Measurements from ENCODE around the gene AP3B1.

Gene AP3B1

DNA sequence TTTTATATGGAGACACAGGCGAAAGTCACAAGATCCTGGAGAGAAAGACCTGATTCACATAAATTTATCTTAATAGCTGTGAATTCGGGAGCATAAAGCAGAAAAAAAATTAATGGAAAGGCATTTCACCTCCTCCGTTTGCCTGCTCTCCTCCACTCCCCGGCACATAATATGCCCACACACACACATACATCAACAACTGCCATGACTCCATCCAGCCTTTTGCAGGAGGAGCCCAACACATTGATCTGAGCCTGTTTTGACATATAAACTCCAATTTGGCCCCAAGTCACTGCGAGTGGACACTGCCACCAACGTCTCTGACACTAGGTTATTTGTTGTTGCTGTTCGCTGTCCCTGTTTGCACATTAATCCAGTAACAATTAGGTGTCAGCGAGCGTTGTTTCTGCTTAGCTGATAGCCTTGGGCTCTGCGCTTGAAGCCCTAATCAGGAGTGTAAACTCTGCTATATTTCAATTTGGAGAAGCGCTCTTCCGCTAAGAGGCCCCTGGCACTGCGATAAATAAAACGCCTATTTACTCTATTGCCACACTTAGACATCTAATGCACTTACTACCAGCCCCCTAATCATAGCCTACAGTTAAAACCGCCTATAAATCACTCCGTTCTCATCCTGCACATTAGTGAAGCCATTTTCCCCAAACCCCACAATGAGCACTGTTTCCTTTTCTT is 322.6 kb downstream of the AP3B1 start:
- DNase-seq (ENCODE audit: low read depth in 2 of 2): no peak

DNA sequence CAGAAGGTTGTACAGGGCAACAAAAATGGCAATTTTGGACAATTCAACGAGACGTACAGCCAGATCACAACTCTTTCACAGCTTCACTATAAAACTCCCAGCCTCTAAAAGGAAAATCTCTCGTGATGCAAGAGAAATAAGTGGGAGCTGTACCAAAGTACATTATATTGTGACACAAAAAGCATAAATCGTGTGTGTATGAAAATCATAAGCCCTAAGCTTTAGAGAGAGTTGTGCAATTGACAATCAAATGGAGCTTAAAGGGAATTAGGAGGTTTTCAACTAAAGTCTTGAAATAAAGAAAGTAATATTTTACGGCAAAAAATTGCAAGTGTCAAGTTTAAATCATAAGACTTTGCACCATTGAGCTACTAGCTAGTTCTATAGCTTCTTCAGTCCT is 323.6 kb downstream of the AP3B1 start:
- no peak for DNase-seq (ENCODE audit: low read depth in 2 of 2)

DNA sequence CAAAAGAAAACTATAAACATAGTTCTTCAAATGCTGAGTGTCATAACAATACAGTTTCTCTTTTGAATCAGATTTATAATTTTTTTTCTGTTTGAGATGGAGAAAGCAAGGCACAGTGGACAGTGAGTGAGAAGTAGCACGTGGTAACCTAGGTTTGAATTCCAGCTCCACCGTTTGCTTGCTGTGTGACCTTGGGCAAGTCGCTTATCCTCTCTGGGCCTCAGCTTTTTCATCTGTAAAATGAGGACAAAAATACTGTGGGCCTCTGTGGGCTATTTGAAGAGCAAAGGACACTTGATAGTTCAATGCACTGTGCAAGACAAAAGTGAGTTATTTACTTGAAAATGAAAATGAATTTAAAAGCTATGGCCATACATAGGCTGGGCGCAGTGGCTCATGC is 330.7 kb downstream of the AP3B1 start:
- DNase-seq (ENCODE audit: low read depth in 2 of 2): no peak

DNA sequence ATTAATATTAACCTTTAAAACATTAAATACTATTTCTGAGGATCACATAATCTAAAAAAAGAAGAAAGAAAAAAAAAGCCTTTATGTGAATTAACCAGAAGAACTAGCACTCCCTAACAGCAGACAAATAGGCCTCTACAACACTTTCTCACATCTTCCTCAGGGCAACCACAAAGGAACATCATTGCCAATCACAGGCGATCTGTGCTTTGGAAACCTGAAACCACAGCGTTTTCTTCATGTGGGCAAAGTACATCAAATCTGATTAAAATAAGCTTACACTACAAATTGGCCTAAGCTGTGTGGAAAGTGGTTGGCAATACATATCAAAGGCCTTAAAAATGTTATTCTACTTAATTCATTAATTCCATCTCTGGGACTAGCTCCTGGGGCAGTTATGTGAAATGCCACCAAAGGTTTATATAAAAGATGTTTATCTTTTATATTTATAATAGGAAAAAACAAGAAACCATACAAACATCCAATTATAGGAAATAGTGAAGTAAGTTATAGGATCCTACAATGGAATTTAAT is 333.6 kb downstream of the AP3B1 start:
- DNase-seq (ENCODE audit: low read depth in 2 of 2): no peak

DNA sequence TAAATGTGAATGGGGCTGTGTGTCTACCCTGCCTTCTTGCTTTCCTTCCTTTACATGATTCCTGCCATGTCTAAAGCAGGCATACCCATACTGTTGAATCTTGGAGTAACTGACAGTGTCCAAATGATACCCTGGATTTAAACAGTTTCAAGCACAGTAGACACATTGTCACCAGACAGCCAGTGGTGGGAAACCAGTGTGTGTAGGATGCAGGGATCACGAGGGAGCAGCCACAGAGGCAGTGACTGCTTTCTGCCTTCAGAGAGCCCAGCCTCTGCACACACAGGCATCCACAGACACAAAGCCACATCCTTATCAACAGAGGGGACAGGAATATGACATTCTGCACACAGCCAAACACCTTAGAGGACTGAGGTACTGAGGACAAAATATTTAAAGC is 334.2 kb downstream of the AP3B1 start:
- no peak for DNase-seq (ENCODE audit: low read depth in 2 of 2)

DNA sequence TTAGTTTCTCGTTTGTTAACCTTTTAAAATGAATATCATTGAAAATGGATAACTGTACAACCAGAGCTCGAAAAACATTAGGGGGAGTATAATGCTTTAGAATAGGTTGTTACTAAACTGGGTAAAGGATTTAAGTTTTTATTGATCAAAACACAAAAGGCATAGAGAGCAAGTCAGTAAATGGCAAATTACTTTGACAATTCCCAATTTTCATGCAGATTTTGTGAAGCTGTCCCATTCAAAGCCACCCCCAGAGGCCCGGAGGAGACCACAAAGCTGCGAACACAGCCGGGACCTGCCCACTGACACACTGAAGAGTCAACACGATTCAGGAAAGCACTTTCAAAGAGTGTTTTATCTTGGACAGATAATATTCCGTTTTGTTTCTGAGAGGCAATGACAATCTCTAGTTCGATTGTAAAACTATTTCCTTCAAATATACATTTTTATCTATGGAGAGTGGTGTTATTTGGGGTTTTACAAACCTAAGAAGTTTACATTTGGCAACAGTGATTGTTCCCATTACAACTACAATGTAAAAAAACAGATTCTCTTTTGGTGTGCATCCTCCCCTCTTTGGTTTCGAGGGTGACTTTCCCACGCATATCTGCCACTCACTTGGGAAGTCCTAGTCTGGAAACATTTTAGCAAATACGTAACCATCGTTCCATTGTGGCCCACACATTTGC is 335.7 kb downstream of the AP3B1 start:
- DNase-seq (ENCODE audit: low read depth in 2 of 2): no peak

DNA sequence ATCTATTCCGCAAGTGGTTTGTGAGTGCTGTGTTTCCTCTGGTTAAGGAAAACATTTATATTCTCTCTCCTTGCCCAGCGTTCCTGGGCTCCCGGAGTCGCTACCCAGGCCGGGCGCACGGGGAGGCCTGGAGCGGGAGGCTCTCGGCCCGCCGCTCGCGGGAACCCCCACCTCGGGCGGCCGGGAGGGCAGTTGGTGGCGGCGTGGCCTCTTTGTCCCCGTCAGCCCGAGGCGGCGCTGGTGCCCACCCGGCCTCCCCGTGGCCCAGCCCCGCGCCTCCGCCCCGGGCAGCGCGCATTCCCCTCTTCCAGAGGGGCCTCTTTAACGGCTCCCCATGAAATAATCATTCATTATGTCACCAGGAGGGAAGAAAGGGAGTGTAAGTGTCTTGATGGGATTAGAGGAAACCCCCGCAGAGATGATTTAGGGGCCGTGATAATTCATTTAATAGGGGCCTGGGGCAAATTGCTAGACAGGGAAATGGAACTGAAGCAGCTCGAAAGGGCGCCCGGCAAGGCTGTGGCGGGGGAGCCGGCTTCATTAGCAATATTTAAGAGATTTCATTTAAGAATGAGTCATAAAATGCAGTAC is 336.5 kb downstream of the AP3B1 start:
- no peak for DNase-seq (ENCODE audit: low read depth in 2 of 2)

DNA sequence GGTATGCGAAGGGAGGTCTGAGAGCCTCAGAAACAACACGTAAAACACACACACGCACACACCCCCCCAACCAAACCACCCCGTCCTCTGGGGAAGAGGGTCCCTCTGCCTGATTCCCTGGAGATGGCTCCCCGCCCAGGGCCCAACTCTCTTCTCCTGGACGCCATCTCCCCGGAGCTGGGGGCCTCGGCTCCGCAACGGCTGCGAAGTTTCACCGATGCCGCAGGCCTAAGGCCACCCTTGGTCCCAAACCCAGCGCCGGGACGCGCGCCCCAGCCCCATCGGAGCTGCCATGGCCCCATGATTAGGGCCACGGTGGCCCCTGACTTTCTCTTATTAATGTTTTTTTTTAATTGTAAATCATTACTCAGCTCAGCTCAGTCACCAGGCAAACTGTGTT is 337.0 kb downstream of the AP3B1 start:
- no peak for DNase-seq (ENCODE audit: low read depth in 2 of 2)

DNA sequence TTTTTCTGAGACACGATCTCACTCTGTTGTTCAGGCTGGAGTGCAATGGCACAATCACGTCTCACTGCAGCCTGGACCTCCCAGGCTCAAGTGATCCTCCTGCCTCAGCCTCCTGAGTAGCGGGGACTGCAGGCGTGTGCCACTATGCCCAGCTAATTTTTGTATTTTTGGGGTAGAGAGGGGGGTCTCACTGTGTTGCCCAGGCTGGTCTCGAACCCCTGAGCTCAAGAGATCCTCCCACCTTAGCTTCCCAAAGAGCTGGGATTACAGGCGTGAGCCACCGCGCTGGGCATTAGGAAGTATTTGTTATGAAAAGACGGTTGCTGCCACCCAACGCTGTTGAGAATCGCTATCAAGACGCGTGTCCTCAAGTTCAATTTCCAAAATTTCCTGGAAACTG is 337.4 kb downstream of the AP3B1 start:
- no peak for DNase-seq (ENCODE audit: low read depth in 2 of 2)

DNA sequence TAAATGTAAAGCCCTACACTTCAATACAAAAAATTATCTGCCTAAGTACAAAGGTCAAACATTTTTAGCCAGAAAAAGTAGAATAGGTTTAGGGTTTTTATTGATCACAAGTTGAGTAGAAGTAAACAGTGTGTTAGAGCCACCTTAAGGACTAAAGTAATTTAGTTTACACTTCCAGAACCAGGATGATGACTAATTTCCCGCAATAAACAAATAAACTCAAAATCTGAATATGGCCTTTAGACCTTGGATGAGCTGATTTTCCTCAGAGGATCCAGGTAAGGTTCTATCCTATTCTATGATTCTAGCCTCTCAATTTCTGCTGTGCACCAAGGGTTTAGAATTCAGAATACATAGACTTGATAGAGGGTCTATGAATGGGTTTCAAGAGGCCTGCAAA is 338.9 kb downstream of the AP3B1 start:
- no peak for DNase-seq (ENCODE audit: low read depth in 2 of 2)

DNA sequence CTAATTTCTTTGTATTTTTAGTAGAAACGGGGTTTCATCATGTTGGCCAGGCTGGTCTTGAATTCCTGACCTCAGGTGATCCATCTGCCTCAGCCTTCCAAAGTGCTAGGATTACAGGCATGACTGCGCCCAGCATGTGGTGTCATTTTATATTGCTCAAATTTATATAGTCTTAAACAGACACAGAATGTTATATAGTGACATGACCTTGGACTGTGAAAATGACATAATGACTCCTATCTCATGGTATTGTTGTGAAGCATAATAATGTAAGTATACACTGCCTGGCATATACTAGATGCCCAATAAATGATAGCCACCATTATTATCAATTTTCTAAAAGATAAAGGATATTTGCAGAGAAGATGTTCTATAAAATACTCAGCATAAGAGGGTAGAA is 341.1 kb downstream of the AP3B1 start:
- no peak for DNase-seq (ENCODE audit: low read depth in 2 of 2)

DNA sequence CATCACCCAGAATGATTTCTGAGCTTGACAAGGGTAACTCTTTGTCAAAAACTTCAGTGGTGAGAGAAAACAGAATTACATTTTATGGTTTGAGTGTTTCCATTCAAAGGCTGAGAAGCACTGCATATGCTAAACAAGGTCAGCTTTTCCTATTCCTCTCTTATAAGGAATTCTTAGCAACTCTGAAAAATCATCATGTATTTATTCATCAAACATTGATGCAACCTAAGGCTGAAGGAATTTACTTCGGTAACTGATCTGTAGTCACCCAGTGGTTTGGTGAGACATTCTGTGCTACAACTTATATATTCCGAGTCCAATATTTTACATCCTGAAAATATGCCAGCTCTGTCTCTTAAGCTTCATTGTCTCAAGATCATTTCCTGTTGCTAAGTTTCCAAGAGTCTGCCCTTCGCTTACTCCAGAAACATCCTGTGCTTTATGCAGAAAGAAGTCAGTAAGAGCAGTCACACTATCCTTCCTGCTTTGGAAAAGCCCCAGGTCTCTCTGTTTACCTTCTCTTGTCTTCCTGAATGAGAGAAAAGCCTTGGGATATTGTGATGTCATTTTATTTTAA is 341.8 kb downstream of the AP3B1 start:
- no peak for DNase-seq (ENCODE audit: low read depth in 2 of 2)

Measured in stimulated activated CD8-positive, alpha-beta memory T cell treated with anti-CD3 and anti-CD28 coated beads, Interleukin-7, amount 100 ng/mL, for 4 hours (primary cell).